Measurements from ENCODE around the gene SMAD7. TPM values are rescaled to one million over a fixed set of nuclear protein-coding genes. Genes with fewer than 3 reads are reported as not detected.
"Not testable (repeated sequence)": the region's sequence is repeated elsewhere in the genome, so short reads cannot be mapped to it uniquely, and the experiment has no call there.

Gene SMAD7
- total RNA-seq, 1 donor from 2014 or later = 77.6 TPM

- H3K4me3 Mint-ChIP-seq = no peak overlapping the region
- DNase-seq (ENCODE audit: low spot score in 2 of 2, unreplicated experiment in 2 of 2) = no peak
- H3K27me3 Mint-ChIP-seq (ENCODE audit: low read depth) = no peaks in the 10 kb centered on the region
- no peak for TF ChIP-seq CTCF (IDR thresholded peaks at IDR 0.05; ENCODE audit: unreplicated experiment)
- H3K27ac Mint-ChIP-seq = no peak overlapping the region
- no peaks in the 10 kb centered on the region for H3K9me3 Mint-ChIP-seq
- peaks cover 42% of the 10 kb centered on the region for H3K4me1 Mint-ChIP-seq
- no peaks in the 10 kb centered on the region for H3K36me3 Mint-ChIP-seq
Observed at GRCh38 chr18:48871391-48872166, 79.2 kb downstream of the SMAD7 start.

- H3K36me3 Mint-ChIP-seq; H3K27me3 Mint-ChIP-seq (ENCODE audit: low read depth); H3K9me3 Mint-ChIP-seq; DNase-seq (ENCODE audit: low spot score in 2 of 2, unreplicated experiment in 2 of 2); H3K4me3 Mint-ChIP-seq; H3K27ac Mint-ChIP-seq: not testable (repeated sequence)
- peaks cover 36% of the 10 kb centered on the region for H3K4me1 Mint-ChIP-seq
Observed at GRCh38 chr18:48870926-48871325, 79.8 kb downstream of the SMAD7 start.

Data from mesothelial cell of epicardium (in vitro differentiated cells).